GM19240 (cell line): ENCODE results near the gene EIF6.

Experiments
- DNase-seq: peaks from one replicate; pipeline ENCODE4 v3.0.0; 2011; ENCODE audit warnings: low spot score; ENCODE audit not compliant: insufficient read length

EIF6 gene

GRCh38 chr20:35314816-35315631, 30.5 kb upstream of the EIF6 start:
- DNase-seq = no peak

GRCh38 chr20:35312318-35312717, 27.7 kb upstream of the EIF6 start:
- no peak for DNase-seq

GRCh38 chr20:35311822-35312221, 27.2 kb upstream of the EIF6 start:
- no peak for DNase-seq

- DNase-seq = no peak
These were observed 26.8 kb upstream of the EIF6 start for GRCh38 chr20:35311409-35311808.

GRCh38 chr20:35307666-35308653, 23.4 kb upstream of the EIF6 start:
- no peak for DNase-seq

GRCh38 chr20:35306931-35307517, 22.5 kb upstream of the EIF6 start:
- DNase-seq = no peak

- DNase-seq = no peak
These were observed 21.3 kb upstream of the EIF6 start for GRCh38 chr20:35305682-35306556.

GRCh38 chr20:35304956-35305355, 20.4 kb upstream of the EIF6 start:
- DNase-seq = no peak

- peak; percentile 91 for DNase-seq
These were observed 19.3 kb upstream of the EIF6 start for GRCh38 chr20:35303735-35304491.

- no peak for DNase-seq
These were observed 18.8 kb upstream of the EIF6 start for GRCh38 chr20:35303382-35303734.

GRCh38 chr20:35302421-35303335, 18.1 kb upstream of the EIF6 start:
- no peak for DNase-seq

GRCh38 chr20:35301426-35301825, 16.9 kb upstream of the EIF6 start:
- no peak for DNase-seq

GRCh38 chr20:35300469-35301262, 16.1 kb upstream of the EIF6 start:
- DNase-seq = no peak

GRCh38 chr20:35299780-35300179, 15.2 kb upstream of the EIF6 start:
- DNase-seq = no peak

GRCh38 chr20:35298264-35298663, 13.7 kb upstream of the EIF6 start:
- DNase-seq = no peak

- no peak for DNase-seq
These were observed 13.2 kb upstream of the EIF6 start for GRCh38 chr20:35297740-35298139.

GRCh38 chr20:35297155-35297554, 12.6 kb upstream of the EIF6 start:
- DNase-seq = no peak

- DNase-seq = no peak
These were observed 11.6 kb upstream of the EIF6 start for GRCh38 chr20:35296101-35296554.
